Naive B cell (primary cell): ENCODE results near the gene STPG3. TPM values are rescaled to one million over a fixed set of nuclear protein-coding genes. Genes with fewer than 3 reads are reported as not detected.
"Not testable (repeated sequence)": the region's sequence is repeated elsewhere in the genome, so short reads cannot be mapped to it uniquely, and the experiment has no call there.

ENCODE experiments used
- ATAC-seq, 2 donors: fragments of 150-1000 bp; cut with Tn5 transposase; 2 replicates each; pipeline ENCODE4 v1.10.0; 2021; ENCODE audit warnings: low read depth in 2 of 2, mild to moderate bottlenecking in 2 of 2, moderate library complexity in 2 of 2
- DNase-seq: peaks from one replicate; pipeline ENCODE4 v3.0.0; 2022
- H3K27ac Mint-ChIP-seq, 6 donors: one replicate each; pipeline ENCODE4 v1.8.0; 2020 to 2022; ENCODE audit warnings: mild to moderate bottlenecking in 6 of 6, mixed read lengths in 6 of 6, moderate library complexity in 5 of 6, inconsistent platforms in 2 of 6
- H3K27me3 Mint-ChIP-seq, 3 donors: one replicate each; pipeline ENCODE4 v1.8.0; 2021 to 2022; ENCODE audit warnings: mixed read lengths in 3 of 3, mild to moderate bottlenecking in 1 of 3
- H3K36me3 Mint-ChIP-seq, 2 donors: one replicate each; pipeline ENCODE4 v1.8.0; 2020 to 2022; ENCODE audit warnings: mixed read lengths in 2 of 2, inconsistent platforms in 1 of 2, mild to moderate bottlenecking in 1 of 2
- H3K4me1 Mint-ChIP-seq, 3 donors: one replicate each; pipeline ENCODE4 v1.8.0; 2020 to 2022; ENCODE audit warnings: mixed read lengths in 3 of 3, inconsistent platforms in 1 of 3, mild to moderate bottlenecking in 1 of 3, moderate library complexity in 1 of 3
- H3K4me3 Mint-ChIP-seq, 8 donors: one replicate each; pipeline ENCODE4 v1.8.0; 2020 to 2022; ENCODE audit warnings: mild to moderate bottlenecking in 8 of 8, mixed read lengths in 8 of 8, moderate library complexity in 8 of 8, inconsistent platforms in 2 of 8
- H3K9me3 Mint-ChIP-seq, 7 donors: one replicate each; pipeline ENCODE4 v1.8.0; 2020 to 2022; ENCODE audit warnings: mixed read lengths in 7 of 7, mild to moderate bottlenecking in 5 of 7, inconsistent platforms in 2 of 7, moderate library complexity in 1 of 7
- polyA plus RNA-seq, 6 donors: library from polyadenylated mRNA; unstranded; fragments of 300-500 nt; fragmentation: Illumina TruSeq; gene quantifications; one replicate each; pipeline ENCODE4 v1.2.3, GENCODE V29; 2021; ENCODE audit warnings: low read depth in 6 of 6

STPG3 gene
- polyA plus RNA-seq, 6 donors from 2014 or later = not detected

DNA sequence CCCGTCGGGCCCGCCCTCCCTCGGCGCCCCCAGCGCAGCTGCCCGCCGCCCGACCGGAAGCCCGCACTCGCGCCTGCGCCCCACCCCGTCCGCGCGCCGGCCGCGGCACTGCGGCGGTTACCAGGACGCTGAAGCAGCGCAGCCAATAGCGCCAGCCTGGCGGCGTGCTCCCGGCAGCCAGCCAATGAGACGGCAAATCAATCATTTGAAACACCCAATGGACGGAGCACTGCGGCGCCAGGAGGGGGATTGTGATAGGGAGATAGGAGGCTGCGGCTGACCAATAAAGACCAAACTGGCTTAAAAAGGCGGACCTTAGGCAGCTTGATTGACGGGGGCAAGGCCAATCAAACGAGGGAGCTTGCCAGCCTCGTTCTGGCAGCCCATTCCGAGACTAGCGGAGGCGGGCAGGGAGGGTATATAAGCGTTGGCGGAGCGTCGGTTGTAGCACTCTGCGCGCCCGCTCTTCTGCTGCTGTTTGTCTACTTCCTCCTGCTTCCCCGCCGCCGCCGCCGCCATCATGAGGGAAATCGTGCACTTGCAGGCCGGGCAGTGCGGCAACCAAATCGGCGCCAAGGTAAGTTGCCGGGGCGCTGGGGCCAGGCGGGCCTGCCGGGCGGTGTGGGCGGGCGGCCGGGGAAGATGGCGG, 10.1 kb upstream of the STPG3 start, which contains the start of gene TUBB4B:
Gene TUBB4B (plus strand): TSS at position 447 of the 649 bp plus-strand sequence. CDS start 74 bp downstream, at position 521.
- DNase-seq (peak; percentile 98), ATAC-seq (peak; percentile 75 to 78)
- H3K9me3 Mint-ChIP-seq = no peaks in the 10 kb centered on the region
- H3K36me3 Mint-ChIP-seq = peaks cover 0 to 6% of the 10 kb centered on the region in 2 donors
- H3K27ac Mint-ChIP-seq = peak within 1 kb of the TSS; percentile 90 to 99 (median 94)
- H3K4me1 Mint-ChIP-seq = peaks cover 18 to 29% (median 28%) of the 10 kb centered on the region in 3 donors
- H3K4me3 Mint-ChIP-seq = peak within 1 kb of the TSS; percentile 88 to 96 (median 94)
- no peaks in the 10 kb centered on the region for H3K27me3 Mint-ChIP-seq

DNA sequence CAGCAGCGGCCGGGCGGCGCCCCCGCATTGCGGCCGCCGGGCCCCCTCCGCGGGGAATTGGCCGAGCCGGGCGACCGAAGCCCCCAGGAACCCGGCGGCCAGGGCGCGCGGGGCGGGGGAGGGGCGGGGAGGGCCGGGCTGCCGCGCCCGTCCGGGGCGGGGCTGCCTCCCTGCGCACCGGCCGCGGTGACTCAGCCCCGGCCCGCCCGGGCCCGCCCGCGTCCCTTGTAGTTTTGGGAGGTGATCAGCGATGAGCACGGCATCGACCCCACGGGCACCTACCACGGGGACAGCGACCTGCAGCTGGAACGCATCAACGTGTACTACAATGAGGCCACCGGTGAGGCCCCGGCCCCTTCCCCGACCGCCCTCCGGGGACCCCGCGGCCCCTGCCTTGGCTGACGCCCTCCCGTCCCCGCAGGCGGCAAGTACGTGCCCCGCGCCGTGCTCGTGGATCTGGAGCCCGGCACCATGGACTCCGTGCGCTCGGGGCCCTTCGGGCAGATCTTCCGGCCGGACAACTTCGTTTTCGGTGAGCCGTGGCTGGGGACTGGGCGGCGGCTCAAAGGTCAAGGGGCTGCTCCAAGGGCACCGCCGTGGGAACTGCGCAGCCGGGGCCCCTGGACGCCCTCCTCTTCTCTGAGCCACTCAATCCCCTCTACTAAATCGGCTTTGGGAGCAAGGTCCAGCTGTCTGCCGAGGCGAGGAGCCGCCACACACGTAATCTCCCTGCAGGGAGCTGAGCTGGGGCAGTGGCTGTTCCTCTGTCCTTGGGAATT, 9.4 kb upstream of the STPG3 start:
- H3K9me3 Mint-ChIP-seq = no peaks in the 10 kb centered on the region
- peaks cover 0 to 6% of the 10 kb centered on the region in 2 donors for H3K36me3 Mint-ChIP-seq
- peak overlapping the region; percentile 78 to 95 (median 88) for H3K4me3 Mint-ChIP-seq
- H3K27ac Mint-ChIP-seq = peak overlapping the region in 4 of 6 donors; percentile 22 to 96 (median 88)
- DNase-seq = no peak
- no peak for ATAC-seq
- no peaks in the 10 kb centered on the region for H3K27me3 Mint-ChIP-seq
- peaks cover 18 to 29% (median 28%) of the 10 kb centered on the region in 3 donors for H3K4me1 Mint-ChIP-seq

DNA sequence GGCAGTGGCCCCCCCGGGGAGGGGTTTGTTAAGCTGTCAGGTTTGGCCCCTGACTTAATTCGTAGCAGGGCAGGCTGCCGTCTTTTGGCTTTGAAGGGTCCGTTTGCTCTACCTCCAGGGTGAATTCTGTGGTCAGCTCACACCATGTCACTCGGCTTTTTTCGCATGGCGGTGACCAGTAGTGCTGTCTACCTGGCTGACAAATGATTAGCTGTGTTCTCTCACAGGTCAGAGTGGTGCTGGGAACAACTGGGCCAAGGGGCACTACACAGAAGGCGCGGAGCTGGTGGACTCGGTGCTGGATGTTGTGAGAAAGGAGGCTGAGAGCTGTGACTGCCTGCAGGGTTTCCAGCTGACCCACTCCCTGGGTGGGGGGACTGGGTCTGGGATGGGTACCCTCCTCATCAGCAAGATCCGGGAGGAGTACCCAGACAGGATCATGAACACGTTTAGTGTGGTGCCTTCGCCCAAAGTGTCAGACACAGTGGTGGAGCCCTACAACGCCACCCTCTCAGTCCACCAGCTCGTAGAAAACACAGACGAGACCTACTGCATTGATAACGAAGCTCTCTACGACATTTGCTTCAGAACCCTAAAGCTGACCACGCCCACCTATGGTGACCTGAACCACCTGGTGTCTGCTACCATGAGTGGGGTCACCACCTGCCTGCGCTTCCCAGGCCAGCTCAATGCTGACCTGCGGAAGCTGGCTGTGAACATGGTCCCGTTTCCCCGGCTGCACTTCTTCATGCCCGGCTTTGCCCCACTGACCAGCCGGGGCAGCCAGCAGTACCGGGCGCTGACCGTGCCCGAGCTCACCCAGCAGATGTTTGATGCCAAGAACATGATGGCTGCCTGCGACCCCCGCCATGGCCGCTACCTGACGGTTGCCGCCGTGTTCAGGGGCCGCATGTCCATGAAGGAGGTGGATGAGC, 8.6 kb upstream of the STPG3 start:
- DNase-seq (no peak), ATAC-seq (no peak)
- no peaks in the 10 kb centered on the region for H3K27me3 Mint-ChIP-seq
- peaks cover 18 to 29% (median 25%) of the 10 kb centered on the region in 3 donors for H3K4me1 Mint-ChIP-seq
- H3K4me3 Mint-ChIP-seq = peak overlapping the region; percentile 69 to 91 (median 86)
- H3K27ac Mint-ChIP-seq = peak overlapping the region in 3 of 6 donors; percentile 33 to 93 (median 59)
- H3K9me3 Mint-ChIP-seq = no peaks in the 10 kb centered on the region
- peaks cover 0 to 6% of the 10 kb centered on the region in 2 donors for H3K36me3 Mint-ChIP-seq

DNA sequence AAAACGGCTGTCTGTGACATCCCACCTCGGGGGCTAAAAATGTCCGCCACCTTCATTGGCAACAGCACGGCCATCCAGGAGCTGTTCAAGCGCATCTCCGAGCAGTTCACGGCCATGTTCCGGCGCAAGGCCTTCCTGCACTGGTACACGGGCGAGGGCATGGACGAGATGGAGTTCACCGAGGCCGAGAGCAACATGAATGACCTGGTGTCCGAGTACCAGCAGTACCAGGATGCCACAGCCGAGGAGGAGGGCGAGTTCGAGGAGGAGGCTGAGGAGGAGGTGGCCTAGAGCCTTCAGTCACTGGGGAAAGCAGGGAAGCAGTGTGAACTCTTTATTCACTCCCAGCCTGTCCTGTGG, 7.8 kb upstream of the STPG3 start:
- Mint-ChIP-seq H3K27ac (peak overlapping the region in 2 of 6 donors; percentile 16 to 75), H3K4me1 (peaks cover 18 to 29% (median 21%) of the 10 kb centered on the region in 3 donors), H3K4me3 (peak overlapping the region in 5 of 8 donors; percentile 12 to 85 (median 39))
- not testable (repeated sequence) for H3K36me3 Mint-ChIP-seq, H3K9me3 Mint-ChIP-seq, DNase-seq, H3K27me3 Mint-ChIP-seq, ATAC-seq

DNA sequence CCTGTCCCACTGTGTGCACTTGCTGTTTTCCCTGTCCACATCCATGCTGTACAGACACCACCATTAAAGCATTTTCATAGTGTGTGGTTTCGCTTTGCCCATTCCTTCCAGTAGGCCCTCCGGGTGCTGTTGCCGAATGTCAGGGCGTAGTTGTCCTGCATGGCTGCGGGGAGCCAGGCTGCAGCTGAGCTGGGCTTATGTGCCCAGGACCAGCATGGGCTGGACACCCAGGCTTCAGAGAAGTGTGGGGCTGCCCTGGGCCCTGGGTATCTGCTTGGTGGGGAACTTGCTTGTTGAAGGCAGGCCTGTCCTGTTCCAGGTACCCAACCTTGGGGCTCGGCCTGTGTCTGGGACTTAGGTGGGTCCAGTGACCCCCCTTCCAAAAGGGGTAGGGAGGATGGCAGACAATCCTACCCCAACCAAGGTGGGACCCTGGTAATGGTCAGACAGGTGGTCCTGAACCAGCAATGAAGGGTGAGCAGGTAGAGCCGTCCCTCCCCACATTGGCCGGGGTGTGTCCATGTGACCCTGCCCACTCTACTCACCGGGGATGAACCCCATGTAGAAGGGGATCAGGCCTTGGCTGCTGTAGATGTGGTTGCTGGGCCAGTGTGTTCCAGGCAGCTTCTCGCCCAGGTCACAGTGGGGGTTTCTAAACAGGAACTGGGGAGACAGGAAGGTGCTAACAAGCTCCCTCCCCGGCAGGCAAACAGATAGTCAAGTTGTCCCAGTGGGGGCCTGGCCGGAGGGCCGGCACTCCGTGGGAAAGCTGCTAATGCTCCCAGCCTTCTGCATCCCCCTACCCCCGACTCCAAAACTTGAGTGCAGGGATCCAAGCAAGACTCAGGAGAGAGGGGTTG, 7.2 kb upstream of the STPG3 start:
- DNase-seq = no peak
- peak overlapping the region in 4 of 6 donors; percentile 8 to 84 (median 69) for H3K27ac Mint-ChIP-seq
- no peaks in the 10 kb centered on the region for H3K27me3 Mint-ChIP-seq
- peaks cover 18 to 27% (median 20%) of the 10 kb centered on the region in 3 donors for H3K4me1 Mint-ChIP-seq
- peak overlapping the region in 4 of 8 donors; percentile 30 to 85 (median 46) for H3K4me3 Mint-ChIP-seq
- peaks cover 0 to 6% of the 10 kb centered on the region in 2 donors for H3K36me3 Mint-ChIP-seq
- no peaks in the 10 kb centered on the region for H3K9me3 Mint-ChIP-seq
- no peak for ATAC-seq

DNA sequence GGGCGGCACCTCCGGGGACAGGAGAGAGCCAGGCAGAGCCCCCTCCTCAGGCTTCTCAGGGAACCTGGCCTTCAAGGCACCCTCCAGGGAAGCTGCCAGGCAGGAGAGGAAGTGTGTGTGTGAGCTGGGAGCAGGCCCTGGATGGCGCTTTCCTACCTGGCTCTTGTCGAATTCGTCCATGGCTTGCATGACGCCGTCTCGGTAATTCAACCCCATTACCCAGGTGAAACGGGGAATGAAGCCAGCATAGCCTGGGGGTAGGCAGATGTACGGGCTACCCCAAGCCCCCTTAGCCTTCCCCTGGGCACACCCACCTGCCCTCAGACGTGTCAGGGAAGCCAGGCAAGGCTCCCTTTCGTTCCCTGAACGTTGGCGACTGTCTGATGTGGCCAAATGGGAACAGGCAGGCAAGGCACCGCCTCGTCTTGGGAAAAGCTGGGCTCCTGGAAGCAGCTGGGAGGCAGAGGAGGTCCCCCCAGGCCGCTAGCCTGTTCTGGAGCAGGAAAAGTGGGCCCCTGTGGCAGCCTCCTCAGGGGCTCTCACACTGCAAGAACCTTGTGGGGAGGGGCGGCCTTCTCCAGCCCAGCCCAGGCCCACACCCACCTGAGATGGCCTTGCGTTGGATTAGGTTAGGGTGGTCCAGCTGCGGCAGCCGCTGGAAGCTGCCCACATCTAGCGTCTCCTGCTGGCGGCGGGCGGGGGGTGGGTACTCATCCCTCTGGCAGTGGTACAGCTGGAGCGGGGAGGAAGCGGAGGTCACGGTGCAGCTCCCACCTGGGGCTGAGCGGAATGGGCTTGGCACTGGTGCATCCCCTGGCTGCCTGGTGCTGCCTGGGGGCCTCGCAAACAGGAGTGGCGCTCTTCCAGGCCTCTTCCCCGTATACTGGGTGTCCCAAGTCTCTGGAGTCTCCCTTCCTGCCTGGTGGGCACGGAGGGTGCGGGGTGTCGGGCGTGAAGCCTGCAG, 6.3 kb upstream of the STPG3 start:
- no peak for DNase-seq
- Mint-ChIP-seq H3K4me1 (peaks cover 17 to 21% (median 18%) of the 10 kb centered on the region in 3 donors), H3K27ac (peak overlapping the region in 4 of 6 donors; percentile 8 to 84 (median 69)), H3K27me3 (no peaks in the 10 kb centered on the region), H3K4me3 (peak overlapping the region in 2 of 8 donors; percentile 41 to 65), H3K9me3 (no peaks in the 10 kb centered on the region), H3K36me3 (peaks cover 0 to 6% of the 10 kb centered on the region in 2 donors)
- ATAC-seq = no peak

DNA sequence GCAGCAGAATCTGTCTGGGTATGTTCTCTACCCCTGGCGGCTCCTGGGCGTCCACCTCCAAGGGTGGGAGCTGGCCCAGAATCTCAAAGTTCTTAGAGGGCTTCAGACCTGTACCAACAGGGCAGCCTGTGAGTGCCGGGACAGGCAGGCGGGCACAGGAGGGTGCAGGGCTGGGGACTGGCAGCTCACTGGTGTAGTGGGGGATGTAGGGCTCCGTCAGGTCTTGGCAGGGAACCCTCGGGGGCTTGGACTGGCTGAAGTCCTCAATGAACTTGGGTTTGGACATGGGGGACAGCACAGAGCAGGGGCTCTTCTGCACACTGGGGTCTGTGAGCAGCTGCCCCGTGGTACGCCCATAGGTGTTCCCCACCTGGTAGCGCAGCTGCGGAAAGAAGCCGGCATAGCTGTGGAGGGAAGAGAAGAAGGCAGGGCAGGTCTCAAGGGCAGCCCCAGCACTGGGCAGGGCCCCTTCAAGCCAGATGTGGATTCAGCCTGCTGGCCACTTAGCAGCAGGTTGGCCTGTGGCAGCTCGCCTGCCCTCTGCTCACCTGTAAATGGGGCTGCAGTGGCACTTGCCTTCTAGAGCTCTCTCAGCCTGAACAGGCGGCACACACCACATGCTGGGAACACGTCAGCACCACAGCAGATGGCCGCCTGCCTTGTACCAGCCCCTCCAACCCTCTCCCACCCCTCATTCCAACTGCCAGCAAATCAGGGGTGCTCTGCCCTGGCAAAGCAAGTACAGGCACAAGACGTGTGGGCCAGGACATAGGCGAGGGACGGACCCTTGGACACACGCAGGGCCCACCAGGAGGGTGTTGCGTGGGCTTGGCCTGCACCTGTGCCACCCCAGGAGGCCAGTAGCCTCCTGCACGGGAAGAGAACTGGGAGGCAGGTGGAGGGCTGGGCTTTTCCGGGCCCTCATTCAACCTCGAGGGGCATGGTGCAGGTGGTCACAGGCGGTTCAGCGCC, 5.3 kb upstream of the STPG3 start:
- H3K4me3 Mint-ChIP-seq = peak overlapping the region in 2 of 8 donors; percentile 41 to 65
- ATAC-seq (no peak), DNase-seq (no peak)
- no peaks in the 10 kb centered on the region for H3K9me3 Mint-ChIP-seq
- H3K36me3 Mint-ChIP-seq = peaks cover 0 to 6% of the 10 kb centered on the region in 2 donors
- no peak overlapping the region for H3K27ac Mint-ChIP-seq
- no peaks in the 10 kb centered on the region for H3K27me3 Mint-ChIP-seq
- H3K4me1 Mint-ChIP-seq = peaks cover 17 to 18% (median 18%) of the 10 kb centered on the region in 3 donors

DNA sequence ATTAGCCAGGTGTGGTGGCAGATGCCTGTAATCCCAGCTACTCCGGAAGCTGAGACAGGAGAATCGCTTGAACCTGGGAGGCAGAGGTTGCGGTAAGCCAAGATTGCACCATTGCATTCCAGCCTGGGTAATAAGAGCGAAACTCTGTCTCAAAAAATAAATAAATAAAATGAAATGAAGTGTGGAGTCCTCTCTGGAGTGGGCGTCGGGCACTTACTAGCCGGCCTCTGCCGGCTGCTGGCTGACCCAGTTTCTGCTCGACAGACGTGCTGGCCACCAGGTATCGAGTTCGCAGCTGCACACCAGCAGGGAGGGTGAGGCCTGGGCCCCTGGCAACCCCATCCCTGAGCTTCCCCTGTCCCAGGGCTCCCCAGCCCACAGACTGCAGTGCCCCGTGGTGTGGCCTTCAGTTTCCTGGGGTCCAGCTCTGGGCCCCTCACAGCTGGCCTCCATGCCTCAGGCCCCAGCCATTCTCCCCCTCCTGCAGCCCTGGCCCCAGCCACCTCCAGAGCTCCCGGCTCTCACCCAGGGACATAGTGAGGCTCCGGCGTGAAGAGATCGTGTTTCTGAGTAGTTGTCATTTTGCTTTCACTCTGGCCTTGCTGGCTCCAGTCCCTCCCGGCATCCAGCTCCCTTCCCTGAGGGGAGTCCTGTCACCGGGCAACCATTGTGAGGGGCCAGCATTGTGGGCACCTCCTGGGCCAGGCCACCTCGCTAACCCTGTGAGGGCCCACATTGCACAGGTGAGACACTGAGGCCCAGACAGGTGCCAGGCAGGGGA, 3.8 kb upstream of the STPG3 start:
- Mint-ChIP-seq H3K9me3 (no peaks in the 10 kb centered on the region), H3K4me1 (peaks cover 14 to 16% (median 15%) of the 10 kb centered on the region in 3 donors), H3K4me3 (peak overlapping the region in 1 of 8 donors; percentile 30), H3K36me3 (no peaks in the 10 kb centered on the region), H3K27me3 (no peaks in the 10 kb centered on the region), H3K27ac (no peak overlapping the region)
- ATAC-seq = no peak
- DNase-seq = no peak

DNA sequence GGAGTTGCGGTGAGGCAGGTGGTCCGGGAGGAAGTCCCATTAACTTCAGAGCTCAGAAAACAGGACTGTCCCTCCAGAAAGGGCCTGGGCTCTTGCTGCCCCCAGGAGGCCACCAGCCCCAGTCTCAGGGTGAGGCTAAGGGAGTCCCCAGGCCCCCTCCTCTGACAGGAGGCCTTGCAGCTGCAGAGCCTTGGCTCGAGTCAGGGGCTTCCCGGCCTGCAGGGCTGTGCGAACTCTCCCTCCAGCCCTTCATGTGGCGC, 3.2 kb upstream of the STPG3 start:
- ATAC-seq (no peak), DNase-seq (no peak)
- Mint-ChIP-seq H3K4me1 (peaks cover 8 to 13% (median 9%) of the 10 kb centered on the region in 3 donors), H3K36me3 (no peaks in the 10 kb centered on the region), H3K4me3 (no peak overlapping the region), H3K27ac (no peak overlapping the region), H3K27me3 (no peaks in the 10 kb centered on the region), H3K9me3 (no peaks in the 10 kb centered on the region)
